ELR (cell line): Measurements from ENCODE around the gene S100A10.

ENCODE experiments used
- DNase-seq: peaks from one replicate; pipeline ENCODE4 v3.0.0-alpha.2; 2015; ENCODE audit warnings: low read depth

S100A10 gene, protein sequence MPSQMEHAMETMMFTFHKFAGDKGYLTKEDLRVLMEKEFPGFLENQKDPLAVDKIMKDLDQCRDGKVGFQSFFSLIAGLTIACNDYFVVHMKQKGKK

DNA sequence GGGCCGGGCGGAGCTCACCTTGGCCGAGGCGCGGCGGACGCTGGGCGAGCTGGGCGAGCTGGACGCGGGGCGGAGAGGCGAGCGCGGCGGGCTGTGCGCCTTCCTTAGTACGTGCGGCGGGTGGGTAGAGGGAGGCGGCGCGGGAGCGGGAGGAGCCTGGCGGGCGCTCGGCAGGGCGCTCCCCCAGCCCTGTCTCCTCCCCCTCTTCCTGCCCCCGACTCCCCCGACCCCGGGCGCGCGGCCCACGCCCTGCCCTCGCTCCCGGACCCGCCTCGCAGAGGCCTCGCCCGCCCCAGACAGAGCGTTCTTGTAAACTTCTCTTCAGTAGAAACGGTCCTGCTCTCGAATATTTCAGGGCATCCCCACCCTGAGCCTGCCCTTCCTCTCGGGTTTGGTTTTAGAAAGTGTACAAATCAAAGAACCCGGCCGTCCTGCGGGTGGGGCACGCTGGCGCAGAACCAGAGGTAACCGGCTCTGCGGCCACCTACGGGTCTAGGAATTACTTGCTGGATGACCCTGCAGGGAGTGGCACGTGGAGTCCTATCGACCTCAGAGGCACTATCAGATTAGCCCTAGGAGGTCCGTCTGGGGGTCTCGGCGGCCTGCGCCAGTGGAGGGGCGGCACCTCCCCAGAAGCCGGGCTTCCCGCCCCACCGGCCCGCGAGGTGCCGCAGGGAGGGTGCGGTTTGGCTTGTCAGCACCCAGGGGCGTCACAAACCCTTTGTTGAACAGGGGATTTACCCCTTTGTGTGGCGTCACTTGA is at the start of gene S100A10:
Gene S100A10 (minus strand): TSS at position 126 of the 763 bp plus-strand sequence. CDS start 7,629 bp downstream, outside the sequence.
- DNase-seq: peak; percentile 83

DNA sequence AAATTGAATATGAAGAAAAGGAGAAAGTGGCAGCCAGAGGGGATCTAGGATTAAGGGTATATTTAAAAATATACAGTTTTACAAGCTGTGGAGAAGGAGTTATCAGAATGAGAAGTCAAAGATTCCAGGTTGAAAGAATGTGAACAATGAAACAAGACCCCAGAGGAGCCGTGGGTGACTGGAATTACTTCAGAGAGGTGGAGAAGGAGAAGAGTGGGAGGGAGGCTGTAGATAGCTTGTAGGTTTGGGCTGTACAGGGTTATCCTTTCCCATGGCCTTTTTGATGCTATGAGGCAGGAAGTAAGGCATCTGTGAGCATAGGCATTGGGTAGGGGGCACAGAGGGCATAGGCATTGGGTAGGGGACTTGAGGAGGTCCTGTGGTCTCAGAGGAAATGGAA is 48.4 kb upstream of the S100A10 start:
- DNase-seq: no peak

DNA sequence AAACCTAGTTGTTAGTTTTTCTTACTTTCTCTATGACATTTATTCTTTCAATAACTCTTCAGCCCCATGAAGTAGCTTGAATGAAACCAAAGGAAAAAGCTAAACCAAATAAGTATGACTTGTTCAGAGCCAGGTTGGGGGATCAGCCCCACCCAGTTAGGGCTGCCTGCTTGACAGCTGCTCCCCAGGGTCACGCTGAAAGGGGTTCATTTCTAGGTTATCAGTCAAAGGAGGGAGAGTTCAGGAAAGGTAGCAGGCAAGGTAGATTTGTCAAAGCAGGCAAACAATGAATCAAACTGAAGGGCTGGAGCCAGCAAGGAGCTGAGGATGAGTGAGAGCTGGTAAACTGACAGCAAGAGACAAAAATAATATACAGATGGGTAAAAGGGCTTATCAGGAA is 46.2 kb upstream of the S100A10 start:
- no peak for DNase-seq

DNA sequence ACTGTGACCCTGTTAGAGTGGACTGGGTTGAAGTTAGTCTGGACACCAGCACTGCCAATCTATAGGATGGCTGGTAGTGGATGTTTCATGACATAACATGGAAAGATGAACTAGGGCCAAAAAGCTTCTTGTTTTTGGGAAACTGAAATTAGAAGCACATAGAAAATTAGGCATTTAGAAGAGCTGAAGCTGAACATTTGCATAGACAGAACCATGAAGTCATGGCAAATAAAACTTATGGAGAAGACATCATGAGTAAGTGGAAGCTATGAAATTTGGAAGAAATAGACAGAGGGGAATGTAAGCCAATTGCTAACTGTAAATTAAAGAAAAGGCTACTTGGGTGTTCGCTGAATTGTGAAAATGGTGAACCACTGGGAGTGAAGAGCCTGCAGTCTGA is 45.8 kb upstream of the S100A10 start:
- no peak for DNase-seq

DNA sequence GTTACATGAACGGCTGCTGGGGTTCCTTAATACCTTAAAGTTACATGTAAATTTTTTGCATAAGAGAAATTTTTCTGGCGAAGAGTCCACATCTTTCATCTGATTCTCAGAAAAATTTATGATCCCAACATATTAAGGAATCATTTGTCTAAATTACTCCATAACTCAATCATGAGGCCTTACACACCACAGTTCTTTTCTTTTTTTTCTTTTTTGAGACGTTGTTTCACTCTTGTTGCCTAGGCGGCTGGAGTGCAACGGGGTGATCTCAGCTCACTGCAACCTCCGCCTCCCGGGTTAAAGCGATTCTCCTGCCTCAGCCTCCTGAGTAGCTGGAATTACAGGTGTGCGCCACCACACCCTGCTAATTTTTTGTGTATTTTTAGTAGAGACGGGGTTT is 45.2 kb upstream of the S100A10 start:
- no peak for DNase-seq

DNA sequence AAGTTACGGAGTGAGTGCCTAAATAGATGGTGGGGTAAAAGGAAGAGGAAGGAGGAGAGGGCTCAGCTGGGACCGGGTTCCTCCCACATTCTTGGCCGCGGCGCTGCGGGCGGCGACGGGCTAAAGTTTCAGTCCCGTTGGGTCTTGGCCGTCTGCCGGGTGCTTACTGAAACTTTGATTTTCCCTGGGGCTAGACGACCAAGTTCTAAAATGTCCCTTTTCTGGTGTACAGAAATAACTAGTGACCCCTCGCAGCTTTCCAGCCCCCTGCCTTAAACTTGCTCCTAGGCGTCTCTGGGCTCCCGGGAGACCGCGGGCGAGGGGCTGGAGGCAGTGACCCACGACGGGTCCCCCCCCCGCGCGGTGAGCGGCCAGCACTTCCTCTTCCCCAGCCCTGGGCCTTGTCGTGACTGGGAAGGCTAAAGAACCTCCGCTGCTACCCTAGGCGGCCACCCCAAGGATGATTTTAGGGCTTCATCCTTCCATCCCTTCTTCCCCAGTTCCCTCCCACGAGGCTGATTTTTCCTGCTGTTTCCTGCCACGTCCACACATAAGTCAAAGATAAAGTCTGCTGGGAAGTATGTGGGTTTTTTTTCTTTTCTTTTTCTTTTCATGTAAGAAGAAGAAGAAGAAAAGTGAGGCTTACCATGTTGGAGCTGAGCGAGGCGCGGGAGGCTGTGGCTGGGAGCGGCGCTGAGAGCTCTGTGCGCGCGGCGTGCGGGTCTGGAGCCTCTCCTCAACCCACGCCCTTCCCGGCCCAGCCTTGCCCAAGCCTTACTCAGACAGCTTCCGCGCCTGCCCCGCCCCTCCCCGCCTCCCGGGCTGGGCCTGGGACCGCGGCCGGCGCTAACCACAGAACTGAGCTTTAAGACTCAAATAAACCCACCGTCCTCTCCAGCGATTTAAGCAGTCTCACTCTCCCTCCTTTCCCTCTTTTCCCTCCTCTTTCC is 42.9 kb upstream of the S100A10 start, which contains the start of gene S100A11:
Gene S100A11 (minus strand): TSS at position 738 of the 950 bp plus-strand sequence. CDS start 89 bp downstream, at position 649.
- peak; percentile 91 for DNase-seq

DNA sequence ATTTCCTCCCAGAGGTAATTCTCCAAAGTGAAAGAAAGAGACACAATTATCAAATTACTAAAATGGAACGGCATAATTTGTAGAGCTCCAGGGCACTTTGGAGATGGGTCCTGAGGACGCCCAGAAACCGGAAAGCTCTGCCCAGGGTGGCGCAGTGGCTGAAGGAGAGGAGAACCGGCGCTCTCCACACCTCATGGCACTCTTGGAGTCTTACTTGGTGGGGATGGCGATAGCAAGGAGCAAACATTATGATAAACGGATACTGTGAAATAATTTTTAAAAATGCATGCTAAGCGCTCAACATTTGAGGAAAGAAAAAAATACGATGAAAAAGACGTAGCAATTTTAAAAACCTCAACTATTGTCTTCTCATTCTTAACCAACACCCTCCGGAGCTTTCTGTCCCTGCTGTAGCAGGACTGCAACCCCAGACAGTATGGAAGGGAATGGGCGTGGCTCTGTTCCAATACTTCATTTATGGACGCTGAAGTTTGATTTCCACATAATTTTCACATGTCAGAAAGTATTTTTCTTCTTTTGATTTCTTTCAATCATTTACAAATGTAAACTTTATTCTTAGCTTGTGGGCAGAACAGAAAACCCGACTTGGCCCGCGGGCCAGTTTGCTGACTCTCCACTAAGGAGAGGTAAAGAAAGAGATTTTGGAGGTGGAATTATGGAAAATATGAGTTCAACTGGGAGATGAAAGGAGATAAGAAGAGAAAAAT is 42.0 kb upstream of the S100A10 start:
- peak; percentile 61 for DNase-seq

DNA sequence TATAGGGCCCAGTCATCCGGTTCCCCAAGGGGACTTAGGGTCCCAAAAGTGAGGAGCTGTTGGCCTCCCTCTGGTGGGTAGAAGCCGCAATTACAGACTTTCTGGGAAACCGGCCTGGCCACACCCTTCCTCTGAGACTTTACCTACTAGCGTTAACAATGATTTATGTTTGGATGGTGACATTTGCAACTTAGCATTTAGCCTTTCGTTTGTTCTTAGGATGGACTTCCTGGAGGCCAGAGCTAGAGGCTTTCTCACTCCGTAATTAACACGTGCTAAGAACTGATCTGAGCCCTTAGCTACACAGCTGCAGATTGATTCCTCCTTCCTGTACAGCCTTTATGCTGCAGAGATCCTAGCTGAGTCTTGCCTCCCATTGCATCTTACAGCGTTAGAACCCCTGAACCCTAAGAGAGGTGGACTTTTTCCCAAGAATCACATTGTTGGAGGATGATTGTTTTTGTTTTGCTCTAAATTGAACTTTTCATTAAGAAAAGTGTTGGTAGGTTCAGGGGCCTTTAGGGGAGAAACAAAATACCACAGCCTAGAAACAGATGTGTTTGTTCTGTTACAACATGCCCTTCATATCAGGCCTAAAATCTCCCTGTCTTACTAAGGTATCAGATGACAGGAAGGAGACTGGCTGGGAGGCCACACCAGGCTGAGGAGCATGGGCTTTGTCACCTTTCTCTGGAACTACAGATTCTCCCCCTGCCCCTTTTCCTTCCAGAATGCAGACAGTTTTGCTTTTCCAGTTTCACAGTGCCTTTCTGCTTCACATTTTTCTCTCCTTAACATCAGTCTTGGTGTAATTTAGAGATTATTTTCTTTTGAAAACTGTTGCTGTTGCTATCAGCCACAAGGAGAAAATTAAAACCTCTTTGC is 41.2 kb upstream of the S100A10 start:
- peak; percentile 87 for DNase-seq

DNA sequence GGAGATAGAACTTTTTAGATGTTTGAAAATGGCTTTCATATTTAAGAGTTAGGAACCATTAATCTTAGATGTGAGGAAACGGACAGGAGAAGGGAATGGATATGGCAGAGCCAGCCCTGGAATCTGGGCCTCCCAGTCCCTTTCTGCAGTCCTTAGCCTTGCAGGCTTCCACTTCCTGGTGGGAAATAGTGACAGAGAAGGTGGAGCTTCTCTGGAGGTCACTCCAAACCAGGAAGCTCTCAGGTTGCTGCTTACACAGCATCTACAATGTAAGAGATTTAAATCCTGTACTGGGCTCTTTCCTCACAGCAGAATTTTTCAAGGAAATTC is 40.6 kb upstream of the S100A10 start:
- DNase-seq: no peak

DNA sequence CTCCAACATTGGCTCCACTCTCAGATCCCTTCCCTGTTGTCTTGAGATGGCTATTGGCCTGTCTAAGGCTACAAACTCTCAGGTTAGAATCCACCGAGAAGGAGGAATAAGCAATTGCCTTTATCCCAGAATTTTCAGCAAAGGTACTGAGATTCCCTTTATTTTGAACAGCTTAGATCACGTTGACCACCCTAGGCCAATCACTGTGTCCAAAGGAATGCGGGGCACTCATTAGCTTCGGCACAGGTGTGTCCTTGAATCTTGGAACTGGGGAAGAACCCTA is 36.2 kb upstream of the S100A10 start:
- DNase-seq: no peak

DNA sequence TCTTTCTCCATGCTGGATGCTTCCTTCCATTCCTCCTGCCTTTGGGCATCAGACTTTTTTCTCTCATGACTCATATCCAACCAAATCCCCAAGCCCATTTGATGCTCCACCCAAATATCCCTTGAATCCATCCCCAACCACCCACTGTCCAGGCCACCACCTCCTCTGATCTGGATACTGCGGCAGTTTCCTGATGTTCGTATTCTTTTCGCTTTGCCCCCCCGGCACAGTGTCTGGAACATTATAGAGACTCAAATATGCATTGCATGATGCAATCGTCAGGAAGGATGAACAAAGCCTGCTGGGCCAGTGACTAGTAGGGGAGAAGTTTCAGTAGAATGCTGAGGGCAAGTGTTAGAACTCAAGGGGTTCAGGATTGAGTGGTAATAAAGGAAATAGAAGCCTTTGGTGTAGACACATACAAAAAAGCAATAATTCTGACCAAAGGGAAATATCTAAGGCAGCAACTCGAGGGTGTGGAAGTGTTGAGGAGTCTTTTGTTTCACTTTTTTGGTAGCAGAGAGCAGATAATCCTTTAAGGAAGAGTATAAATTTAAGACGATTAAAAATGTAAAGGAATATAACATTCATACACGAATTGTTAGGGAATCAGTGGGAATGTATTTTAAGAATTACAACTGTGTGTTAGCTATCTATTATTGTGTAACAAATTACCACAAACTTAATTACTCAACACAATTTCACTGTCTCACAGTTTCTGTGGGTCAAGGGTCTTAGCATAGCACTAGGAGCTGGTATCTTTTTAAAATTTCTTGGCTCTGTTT is 35.7 kb upstream of the S100A10 start:
- DNase-seq: peak; percentile 58

DNA sequence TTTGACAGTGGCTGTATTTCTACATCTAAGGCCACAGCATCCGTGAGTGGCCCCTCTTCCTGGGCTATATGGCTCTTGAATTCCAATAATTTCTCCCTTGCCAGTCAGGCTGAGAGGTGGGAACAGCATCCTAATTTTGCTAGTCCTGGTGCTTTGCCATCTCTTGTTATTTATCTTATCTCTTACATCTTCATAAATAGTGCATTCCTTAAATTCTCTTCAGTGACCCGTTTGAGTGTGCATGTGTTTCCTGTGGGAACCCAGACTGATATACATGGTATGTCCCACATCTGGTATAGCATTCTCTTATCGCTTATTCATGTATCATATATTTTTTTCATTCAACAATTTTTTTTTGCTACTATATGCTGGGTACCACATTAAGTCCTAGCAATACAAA is 33.2 kb upstream of the S100A10 start:
- peak; percentile 74 for DNase-seq

DNA sequence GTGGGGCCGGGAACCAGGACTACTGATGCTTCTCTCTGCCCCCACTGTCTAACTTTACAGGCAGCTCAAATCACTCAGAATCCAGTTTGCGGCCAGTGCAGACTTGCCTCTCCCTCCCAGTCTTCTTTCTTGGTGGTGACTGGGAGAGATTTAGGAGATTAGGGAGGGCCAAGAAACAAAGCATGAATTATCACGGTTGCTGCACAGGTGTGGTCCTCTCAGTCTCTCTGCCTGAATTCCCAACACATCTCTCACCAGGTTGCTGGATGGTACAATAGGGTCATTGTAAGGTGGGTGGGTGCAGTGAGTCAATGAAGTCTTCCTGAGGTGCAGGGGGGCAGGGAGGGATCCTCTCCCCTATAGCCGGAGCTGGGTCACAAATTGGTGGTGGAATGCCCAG is 30.6 kb upstream of the S100A10 start:
- no peak for DNase-seq

DNA sequence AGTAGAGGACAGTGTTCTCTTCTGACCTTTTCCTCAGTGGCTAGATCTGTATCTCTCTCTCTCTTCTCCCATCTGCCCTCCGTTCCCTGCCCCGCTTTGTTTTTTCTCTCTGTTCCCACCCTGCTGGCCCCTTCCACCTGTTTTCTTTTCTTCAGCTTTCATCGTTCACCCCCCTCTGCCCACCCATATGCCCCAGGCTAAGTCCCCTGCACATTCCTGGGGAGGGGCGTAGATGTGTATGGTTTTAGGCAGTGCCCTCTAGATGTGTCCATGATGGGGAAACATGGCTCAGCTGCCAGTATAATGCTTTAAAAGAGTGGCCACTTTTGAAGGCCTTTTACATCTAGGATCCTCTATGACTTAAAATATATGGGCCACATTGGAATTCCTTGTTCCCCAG is 29.6 kb upstream of the S100A10 start:
- DNase-seq: no peak

DNA sequence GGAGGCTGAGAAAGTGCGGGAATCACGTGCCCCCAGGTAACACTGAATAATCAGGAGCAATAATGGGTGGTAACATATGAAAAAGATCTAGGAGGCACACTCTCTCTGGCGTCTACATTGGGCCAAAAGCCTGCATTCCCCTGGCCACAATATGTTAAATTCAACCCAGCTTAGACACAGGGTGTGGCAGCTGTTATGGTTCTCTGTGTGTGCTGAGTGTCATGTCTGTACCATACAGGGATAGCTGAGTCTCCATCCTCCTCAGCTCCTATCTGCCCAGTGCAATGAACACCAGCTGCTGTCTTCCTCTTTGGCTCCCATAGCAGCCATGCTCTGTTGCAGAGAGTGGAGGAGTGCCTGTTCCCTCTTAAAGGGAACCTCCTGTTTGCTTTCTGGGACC is 28.8 kb upstream of the S100A10 start:
- DNase-seq: no peak

DNA sequence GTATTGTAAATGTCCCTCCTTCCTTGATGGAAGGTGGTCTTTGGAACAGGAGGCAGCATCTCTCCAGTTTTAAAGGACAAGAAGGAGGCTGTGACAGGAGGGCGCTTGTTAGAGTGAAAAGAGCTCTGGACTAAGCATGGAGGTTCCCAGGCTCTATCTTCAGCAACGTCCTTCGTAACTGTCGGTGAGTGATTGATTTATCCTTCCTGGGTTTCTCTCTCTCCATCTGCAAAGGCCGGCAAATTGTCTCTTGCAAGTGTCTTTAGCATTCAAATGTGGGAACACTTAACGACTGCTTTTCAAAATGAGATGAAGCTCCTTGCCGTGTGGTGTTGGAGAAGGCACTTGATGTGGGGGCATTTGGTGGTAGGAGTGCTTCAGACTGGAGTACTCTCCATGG is 27.9 kb upstream of the S100A10 start:
- DNase-seq: no peak

DNA sequence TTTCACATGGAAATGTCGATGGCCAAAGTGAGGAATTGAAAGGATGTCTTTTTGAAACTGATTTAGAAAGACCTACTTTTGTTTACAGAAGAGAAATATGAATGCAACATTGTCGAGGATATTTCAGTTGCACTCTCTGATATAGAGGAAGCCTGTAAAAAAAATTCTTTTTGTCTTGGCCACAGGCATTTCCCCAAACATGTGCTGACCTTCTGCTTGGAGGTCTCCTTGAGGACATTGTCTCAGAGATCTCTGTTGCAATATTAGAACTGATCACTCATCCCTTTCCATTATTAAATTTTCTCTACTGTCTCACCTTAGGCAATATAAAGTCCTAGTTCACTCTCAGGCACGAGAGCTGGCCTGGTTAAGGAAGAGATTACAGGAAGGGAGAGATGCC is 27.2 kb upstream of the S100A10 start:
- DNase-seq: no peak

DNA sequence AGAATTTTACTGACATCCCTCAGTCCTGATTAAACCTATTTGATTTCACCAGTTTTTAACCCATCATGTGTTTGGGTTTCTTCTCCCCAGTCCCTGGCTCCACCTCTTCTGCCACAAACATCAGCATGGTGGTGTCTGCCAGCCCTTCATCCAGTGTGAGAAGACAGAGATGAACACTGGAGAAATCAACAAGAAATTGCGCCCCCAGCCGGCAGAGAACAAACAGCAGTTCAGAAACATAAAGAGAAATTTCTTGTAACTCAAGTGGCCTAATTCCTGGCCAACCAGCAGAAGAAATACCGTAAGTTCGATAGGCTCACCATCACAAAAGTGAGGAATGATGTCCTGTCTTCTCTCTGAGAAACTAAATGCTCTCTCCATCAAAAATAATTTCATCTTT is 24.9 kb upstream of the S100A10 start:
- peak; percentile 45 for DNase-seq

DNA sequence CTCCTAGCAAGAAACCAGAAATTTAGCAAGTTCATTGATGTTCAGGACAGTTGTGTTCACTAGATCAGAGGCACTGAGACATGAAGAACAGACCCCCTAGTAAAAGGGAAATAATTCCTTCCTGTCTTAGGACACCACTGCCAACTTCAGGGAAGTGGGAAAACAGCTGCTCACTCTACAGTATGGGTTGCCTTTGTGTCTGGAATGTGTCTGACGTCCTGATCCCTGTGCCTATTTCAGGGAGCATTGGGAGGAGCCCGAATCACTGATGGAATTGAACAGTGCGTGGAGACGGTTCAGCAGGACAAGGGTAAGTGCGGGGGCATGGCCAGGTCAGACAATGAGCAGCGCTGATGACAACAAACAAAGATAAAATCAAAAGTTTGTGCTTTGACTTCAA is 22.1 kb upstream of the S100A10 start:
- DNase-seq: no peak

DNA sequence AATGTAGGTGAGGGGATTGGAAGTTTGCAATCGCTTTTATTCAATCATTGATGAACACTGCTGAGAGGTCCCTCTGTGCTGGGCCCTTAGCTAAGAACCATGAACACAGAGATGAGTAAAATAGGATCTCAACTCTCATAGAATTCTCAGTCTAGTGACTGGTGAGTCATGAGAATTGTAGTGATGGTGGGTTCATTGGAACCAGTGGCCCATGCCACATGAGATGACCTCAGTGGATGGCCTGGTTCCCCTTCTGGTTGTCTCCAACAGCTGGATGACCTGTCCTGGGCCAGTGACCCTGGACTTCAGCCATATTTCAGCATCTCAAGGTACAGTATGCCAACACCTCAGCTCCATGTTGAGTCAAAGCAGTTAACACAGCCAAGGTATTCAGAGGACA is 21.3 kb upstream of the S100A10 start:
- DNase-seq: no peak
